SU-DHL-6 (cell line): ENCODE data around the gene RIC1.

Source experiments
- EZH2phosphoT487 ChIP-seq: fragments of 200-600 bp; sonication (generic), shearing (Covaris generic); conservative IDR thresholded peaks from 2 replicates; pipeline ENCODE4 v1.6.1; 2018; ENCODE audit warnings: mild to moderate bottlenecking, antibody characterized with exemption, low read length, moderate library complexity, mixed read lengths
- TF ChIP-seq, protein P1 (sequence below): fragments of 200-600 bp; sonication (generic); IDR thresholded peaks from one replicate; pipeline ENCODE4 v1.5.1; 2017; ENCODE audit warnings: antibody characterized with exemption, mild to moderate bottlenecking, low read length, moderate library complexity; ENCODE audit not compliant: insufficient read depth, poor library complexity, severe bottlenecking

GRCh38 chr9:5801739-5802113 is 172.8 kb downstream of the RIC1 start:
- TF ChIP-seq, protein P1, sequence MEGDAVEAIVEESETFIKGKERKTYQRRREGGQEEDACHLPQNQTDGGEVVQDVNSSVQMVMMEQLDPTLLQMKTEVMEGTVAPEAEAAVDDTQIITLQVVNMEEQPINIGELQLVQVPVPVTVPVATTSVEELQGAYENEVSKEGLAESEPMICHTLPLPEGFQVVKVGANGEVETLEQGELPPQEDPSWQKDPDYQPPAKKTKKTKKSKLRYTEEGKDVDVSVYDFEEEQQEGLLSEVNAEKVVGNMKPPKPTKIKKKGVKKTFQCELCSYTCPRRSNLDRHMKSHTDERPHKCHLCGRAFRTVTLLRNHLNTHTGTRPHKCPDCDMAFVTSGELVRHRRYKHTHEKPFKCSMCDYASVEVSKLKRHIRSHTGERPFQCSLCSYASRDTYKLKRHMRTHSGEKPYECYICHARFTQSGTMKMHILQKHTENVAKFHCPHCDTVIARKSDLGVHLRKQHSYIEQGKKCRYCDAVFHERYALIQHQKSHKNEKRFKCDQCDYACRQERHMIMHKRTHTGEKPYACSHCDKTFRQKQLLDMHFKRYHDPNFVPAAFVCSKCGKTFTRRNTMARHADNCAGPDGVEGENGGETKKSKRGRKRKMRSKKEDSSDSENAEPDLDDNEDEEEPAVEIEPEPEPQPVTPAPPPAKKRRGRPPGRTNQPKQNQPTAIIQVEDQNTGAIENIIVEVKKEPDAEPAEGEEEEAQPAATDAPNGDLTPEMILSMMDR, result no peak
- TF ChIP-seq EZH2phosphoT487, result no peak
